Fibroblast of skin of right biceps (primary cell): ENCODE data around the gene MLH1.
"Not testable (repeated sequence)": the region's sequence is repeated elsewhere in the genome, so short reads cannot be mapped to it uniquely, and the experiment has no call there.

Source experiments
- DNase-seq: peaks from one replicate; pipeline ENCODE4 v3.0.0-alpha.2; 2013

Gene MLH1

GRCh38 chr3:37040231-37040630 lies 46.9 kb downstream of the MLH1 start:
- DNase-seq, result peak; percentile 12

GRCh38 chr3:37041546-37042195 lies 48.4 kb downstream of the MLH1 start:
- DNase-seq, result peak; percentile 17

- DNase-seq, result not testable (repeated sequence)
Observed at GRCh38 chr3:37042712-37043111, 49.4 kb downstream of the MLH1 start.

GRCh38 chr3:37050282-37050681 lies 57.0 kb downstream of the MLH1 start:
- DNase-seq, result no peak

- no peak for DNase-seq
Observed at GRCh38 chr3:37052860-37053259, 59.5 kb downstream of the MLH1 start.

- no peak for DNase-seq
Observed at GRCh38 chr3:37053337-37053736, 60.0 kb downstream of the MLH1 start.

GRCh38 chr3:37053753-37054152 lies 60.4 kb downstream of the MLH1 start:
- no peak for DNase-seq

GRCh38 chr3:37054370-37054769 lies 61.1 kb downstream of the MLH1 start:
- peak; percentile 82 for DNase-seq

- DNase-seq, result not testable (repeated sequence)
Observed at GRCh38 chr3:37055077-37055476, 61.8 kb downstream of the MLH1 start.

GRCh38 chr3:37056826-37057225 lies 63.5 kb downstream of the MLH1 start:
- DNase-seq, result no peak

GRCh38 chr3:37058117-37058516 lies 64.8 kb downstream of the MLH1 start:
- DNase-seq, result no peak

GRCh38 chr3:37064747-37065146 lies 71.4 kb downstream of the MLH1 start:
- peak; percentile 49 for DNase-seq

- no peak for DNase-seq
Observed at GRCh38 chr3:37067577-37067976, 74.3 kb downstream of the MLH1 start.

- DNase-seq, result no peak
Observed at GRCh38 chr3:37068031-37068430, 74.7 kb downstream of the MLH1 start.

- peak; percentile 61 for DNase-seq
Observed at GRCh38 chr3:37071921-37072320, 78.6 kb downstream of the MLH1 start.

- DNase-seq, result peak; percentile 94
Observed at GRCh38 chr3:37072892-37073291, 79.6 kb downstream of the MLH1 start.

GRCh38 chr3:37074178-37074577 lies 80.9 kb downstream of the MLH1 start:
- DNase-seq, result peak; percentile 82

GRCh38 chr3:37075955-37076354 lies 82.6 kb downstream of the MLH1 start:
- no peak for DNase-seq

- no peak for DNase-seq
Observed at GRCh38 chr3:37082317-37082716, 89.0 kb downstream of the MLH1 start.

- DNase-seq, result no peak
Observed at GRCh38 chr3:37086918-37087317, 93.6 kb downstream of the MLH1 start.

- no peak for DNase-seq
Observed at GRCh38 chr3:37087870-37088269, 94.6 kb downstream of the MLH1 start.

GRCh38 chr3:37092484-37092883 lies 99.2 kb downstream of the MLH1 start:
- DNase-seq, result no peak

GRCh38 chr3:37093481-37093880 lies 100.2 kb downstream of the MLH1 start:
- DNase-seq, result peak; percentile 53

GRCh38 chr3:37094636-37095035 lies 101.3 kb downstream of the MLH1 start:
- no peak for DNase-seq

GRCh38 chr3:37096288-37096687 lies 103.0 kb downstream of the MLH1 start:
- peak; percentile 85 for DNase-seq
